ENCODE results near the gene RALY.

DNA sequence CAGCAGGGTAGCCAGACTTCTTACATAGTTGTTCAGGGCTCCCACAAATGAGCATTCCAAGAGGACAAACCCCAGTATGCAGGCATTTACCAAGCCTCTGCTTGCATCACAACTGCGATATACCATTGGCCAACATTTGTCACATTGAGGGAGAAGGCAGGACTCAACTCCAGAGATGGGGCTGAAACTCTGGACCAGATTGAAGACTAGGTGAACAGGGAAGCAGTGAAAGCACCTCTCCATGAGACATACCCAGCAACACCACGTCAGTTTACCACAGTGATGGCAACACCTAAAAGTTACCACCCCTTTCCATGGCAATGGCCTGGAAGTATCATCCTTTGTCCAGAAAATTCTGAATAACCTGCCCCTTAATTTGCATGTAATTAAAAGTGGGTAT is 7.9 kb upstream of the RALY start:
- TF ChIP-seq, protein P1, sequence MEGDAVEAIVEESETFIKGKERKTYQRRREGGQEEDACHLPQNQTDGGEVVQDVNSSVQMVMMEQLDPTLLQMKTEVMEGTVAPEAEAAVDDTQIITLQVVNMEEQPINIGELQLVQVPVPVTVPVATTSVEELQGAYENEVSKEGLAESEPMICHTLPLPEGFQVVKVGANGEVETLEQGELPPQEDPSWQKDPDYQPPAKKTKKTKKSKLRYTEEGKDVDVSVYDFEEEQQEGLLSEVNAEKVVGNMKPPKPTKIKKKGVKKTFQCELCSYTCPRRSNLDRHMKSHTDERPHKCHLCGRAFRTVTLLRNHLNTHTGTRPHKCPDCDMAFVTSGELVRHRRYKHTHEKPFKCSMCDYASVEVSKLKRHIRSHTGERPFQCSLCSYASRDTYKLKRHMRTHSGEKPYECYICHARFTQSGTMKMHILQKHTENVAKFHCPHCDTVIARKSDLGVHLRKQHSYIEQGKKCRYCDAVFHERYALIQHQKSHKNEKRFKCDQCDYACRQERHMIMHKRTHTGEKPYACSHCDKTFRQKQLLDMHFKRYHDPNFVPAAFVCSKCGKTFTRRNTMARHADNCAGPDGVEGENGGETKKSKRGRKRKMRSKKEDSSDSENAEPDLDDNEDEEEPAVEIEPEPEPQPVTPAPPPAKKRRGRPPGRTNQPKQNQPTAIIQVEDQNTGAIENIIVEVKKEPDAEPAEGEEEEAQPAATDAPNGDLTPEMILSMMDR (IDR thresholded peaks at IDR 0.05) = no peak
- TF ChIP-seq POLR2A (IDR thresholded peaks at IDR 0.05) = no peak

Data from heart left ventricle (tissue), 13 donors.